ENCODE data around the gene SH3PXD2B. TPM values are rescaled to one million over a fixed set of nuclear protein-coding genes. Genes with fewer than 3 reads are reported as not detected.

Gene SH3PXD2B
- total and polyA plus RNA-seq, 2 of the 13 experiments (the other 11 are each of a cell fraction or from before 2014, with no cell fraction given), result 3.4 to 4.6 TPM

- TF ChIP-seq, protein P1, sequence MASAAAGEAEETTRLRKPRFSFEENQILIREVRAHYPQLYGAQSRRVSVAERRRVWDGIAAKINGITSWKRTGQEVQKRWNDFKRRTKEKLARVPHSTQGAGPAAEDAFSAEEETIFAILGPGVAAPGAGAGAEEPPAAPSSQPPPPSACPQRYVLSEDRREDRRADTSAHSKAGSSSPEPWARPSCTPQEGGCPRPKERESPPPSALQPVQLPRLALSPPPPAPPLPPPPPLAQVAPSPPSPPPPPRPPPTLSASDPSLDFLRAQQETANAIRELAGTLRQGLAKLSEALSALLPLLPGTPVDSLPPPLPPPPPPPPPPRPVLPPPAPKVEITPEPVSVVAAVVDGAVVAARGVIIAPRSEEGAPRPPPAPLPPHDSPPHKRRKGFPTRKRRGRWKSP (CRISPR knock-in tag; IDR thresholded peaks at IDR 0.05), result no peak
- TF ChIP-seq CREB1 (IDR thresholded peaks at IDR 0.05), result no peak
- TF ChIP-seq CREB1 (CRISPR knock-in tag; IDR thresholded peaks at IDR 0.05), result no peak
- TF ChIP-seq ZNF577 (CRISPR knock-in tag; IDR thresholded peaks at IDR 0.05; ENCODE audit: borderline replicate concordance, low read depth), result no peak
- TF ChIP-seq ZNF510 (CRISPR knock-in tag; IDR thresholded peaks at IDR 0.05; ENCODE audit: low read depth), result no peak
- TF ChIP-seq, protein P2, sequence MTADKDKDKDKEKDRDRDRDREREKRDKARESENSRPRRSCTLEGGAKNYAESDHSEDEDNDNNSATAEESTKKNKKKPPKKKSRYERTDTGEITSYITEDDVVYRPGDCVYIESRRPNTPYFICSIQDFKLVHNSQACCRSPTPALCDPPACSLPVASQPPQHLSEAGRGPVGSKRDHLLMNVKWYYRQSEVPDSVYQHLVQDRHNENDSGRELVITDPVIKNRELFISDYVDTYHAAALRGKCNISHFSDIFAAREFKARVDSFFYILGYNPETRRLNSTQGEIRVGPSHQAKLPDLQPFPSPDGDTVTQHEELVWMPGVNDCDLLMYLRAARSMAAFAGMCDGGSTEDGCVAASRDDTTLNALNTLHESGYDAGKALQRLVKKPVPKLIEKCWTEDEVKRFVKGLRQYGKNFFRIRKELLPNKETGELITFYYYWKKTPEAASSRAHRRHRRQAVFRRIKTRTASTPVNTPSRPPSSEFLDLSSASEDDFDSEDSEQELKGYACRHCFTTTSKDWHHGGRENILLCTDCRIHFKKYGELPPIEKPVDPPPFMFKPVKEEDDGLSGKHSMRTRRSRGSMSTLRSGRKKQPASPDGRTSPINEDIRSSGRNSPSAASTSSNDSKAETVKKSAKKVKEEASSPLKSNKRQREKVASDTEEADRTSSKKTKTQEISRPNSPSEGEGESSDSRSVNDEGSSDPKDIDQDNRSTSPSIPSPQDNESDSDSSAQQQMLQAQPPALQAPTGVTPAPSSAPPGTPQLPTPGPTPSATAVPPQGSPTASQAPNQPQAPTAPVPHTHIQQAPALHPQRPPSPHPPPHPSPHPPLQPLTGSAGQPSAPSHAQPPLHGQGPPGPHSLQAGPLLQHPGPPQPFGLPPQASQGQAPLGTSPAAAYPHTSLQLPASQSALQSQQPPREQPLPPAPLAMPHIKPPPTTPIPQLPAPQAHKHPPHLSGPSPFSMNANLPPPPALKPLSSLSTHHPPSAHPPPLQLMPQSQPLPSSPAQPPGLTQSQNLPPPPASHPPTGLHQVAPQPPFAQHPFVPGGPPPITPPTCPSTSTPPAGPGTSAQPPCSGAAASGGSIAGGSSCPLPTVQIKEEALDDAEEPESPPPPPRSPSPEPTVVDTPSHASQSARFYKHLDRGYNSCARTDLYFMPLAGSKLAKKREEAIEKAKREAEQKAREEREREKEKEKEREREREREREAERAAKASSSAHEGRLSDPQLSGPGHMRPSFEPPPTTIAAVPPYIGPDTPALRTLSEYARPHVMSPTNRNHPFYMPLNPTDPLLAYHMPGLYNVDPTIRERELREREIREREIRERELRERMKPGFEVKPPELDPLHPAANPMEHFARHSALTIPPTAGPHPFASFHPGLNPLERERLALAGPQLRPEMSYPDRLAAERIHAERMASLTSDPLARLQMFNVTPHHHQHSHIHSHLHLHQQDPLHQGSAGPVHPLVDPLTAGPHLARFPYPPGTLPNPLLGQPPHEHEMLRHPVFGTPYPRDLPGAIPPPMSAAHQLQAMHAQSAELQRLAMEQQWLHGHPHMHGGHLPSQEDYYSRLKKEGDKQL (CRISPR knock-in tag; IDR thresholded peaks at IDR 0.05; ENCODE audit: low read depth), result peak; percentile 95
- no peak for TF ChIP-seq ZNF17 (CRISPR knock-in tag; IDR thresholded peaks at IDR 0.05)
- no peak for TF ChIP-seq FLYWCH1 (CRISPR knock-in tag; IDR thresholded peaks at IDR 0.05)
- TF ChIP-seq RBM39 (IDR thresholded peaks at IDR 0.05; ENCODE audit: low read depth, low read length, poor library complexity, severe bottlenecking), result no peak
- no peak for TF ChIP-seq ZNF230 (CRISPR knock-in tag; IDR thresholded peaks at IDR 0.05)
- no peak for TF ChIP-seq ZNF691 (CRISPR knock-in tag; IDR thresholded peaks at IDR 0.05; ENCODE audit: borderline replicate concordance, low read depth)
- peak; percentile 43; the same call in 1 of the 2 replicates for TF ChIP-seq FOXP1 (IDR thresholded peaks at IDR 0.05)
- TF ChIP-seq FOXP1 (CRISPR knock-in tag; IDR thresholded peaks at IDR 0.05), result peak; percentile 69
- TF ChIP-seq ZNF260 (CRISPR knock-in tag; IDR thresholded peaks at IDR 0.05; ENCODE audit: borderline replicate concordance, low read depth), result no peak
- TF ChIP-seq GATAD1 (CRISPR knock-in tag; IDR thresholded peaks at IDR 0.05), result no peak
- no peak for TF ChIP-seq ZNF33B (CRISPR knock-in tag; IDR thresholded peaks at IDR 0.05)
- no peak for TF ChIP-seq SP2 (CRISPR knock-in tag; IDR thresholded peaks at IDR 0.05)
- TF ChIP-seq MIXL1 (CRISPR knock-in tag; IDR thresholded peaks at IDR 0.05), result 0 out of 2 replicates have a peak, but pooled peaks have one; percentile 26
- TF ChIP-seq ZNF652 (CRISPR knock-in tag; IDR thresholded peaks at IDR 0.05; ENCODE audit: borderline replicate concordance, low read depth), result no peak
- TF ChIP-seq BORCS8-MEF2B (CRISPR knock-in tag; IDR thresholded peaks at IDR 0.05), result no peak
- no peak for TF ChIP-seq THYN1 (CRISPR knock-in tag; IDR thresholded peaks at IDR 0.05; ENCODE audit: borderline replicate concordance, low read depth)
- peak; percentile 25; the same call in 1 of the 2 replicates for TF ChIP-seq SIX4 (CRISPR knock-in tag; IDR thresholded peaks at IDR 0.05)
These were observed 25.8 kb downstream of the SH3PXD2B start (continued) for GRCh38 chr5:172428224-172429166.
